Breast epithelium (tissue), 3 donors: ENCODE measurements around the gene RPUSD1.

Experiments
- CTCF ChIP-seq, 3 donors: fragments of 450-650 bp; IDR thresholded peaks; one replicate each; pipeline ENCODE4 v1.5.1; 2016 to 2017; ENCODE audit warnings: antibody characterized with exemption in 3 of 3, mild to moderate bottlenecking in 3 of 3, moderate library complexity in 3 of 3
- POLR2A ChIP-seq: fragments of 450-650 bp; IDR thresholded peaks from one replicate; pipeline ENCODE4 v1.6.1; 2016; ENCODE audit warnings: antibody characterized with exemption, mild to moderate bottlenecking, moderate library complexity
- POLR2AphosphoS5 ChIP-seq, 3 donors: sonication (generic); formaldehyde crosslinking; IDR thresholded peaks; one replicate each; pipeline ENCODE4 v1.6.1; 2017; ENCODE audit warnings: antibody characterized with exemption in 3 of 3

GRCh38 chr16:798666-799065, 10.5 kb upstream of the RPUSD1 start:
- TF ChIP-seq CTCF (IDR thresholded peaks at IDR 0.05) (no peak), POLR2A (no peak), POLR2AphosphoS5 (IDR thresholded peaks at IDR 0.05) (no peak)
